ENCODE measurements around the gene HOXB8.

Gene HOXB8

DNA sequence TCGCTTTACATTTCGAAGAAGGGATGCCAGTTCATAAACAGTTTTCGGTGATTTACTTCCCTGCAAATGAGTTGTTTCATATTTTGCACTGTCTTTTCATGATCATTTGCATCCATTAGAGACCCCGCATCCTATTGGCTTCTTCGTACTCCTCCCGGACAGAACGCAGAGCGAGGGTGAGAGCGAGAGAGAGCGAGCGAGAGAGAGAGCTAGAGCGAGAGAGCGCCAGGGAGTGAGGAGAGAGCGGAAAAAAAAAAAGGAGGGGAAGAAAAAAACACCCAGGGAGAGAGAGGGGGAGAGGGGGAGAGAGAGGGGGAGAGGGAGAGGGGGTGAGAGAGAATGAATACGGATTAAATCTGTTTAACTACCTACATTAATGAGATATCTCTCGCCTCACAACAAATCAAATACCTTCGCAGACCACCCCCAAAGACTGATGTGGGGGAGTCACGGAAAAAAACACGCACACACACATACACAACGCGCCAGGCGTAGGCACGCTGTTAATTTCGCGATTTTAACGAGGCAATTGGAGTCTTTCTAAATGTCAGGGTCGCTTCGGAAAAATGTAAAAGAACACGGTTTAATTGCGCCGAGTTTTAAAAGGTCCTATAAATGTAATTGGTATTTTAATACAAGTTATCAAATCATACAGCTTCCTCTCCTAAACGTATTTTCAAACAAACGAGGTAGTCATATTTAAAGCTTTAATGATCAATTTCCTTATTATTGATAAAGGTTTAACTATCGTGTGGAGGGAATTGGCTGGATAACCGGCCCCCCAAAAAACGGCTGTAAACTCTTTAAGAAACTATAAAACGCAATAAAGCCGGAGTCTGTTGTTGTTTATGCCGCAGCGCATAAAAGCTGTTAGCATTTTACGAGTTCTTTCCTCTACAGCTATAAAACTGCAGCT lies at the start of gene HOXB8:
HOXB8 (minus strand) TSS at position 246 of the 916 bp plus-strand sequence. CDS start 588 bp downstream, outside the sequence.
- DNase-seq (ENCODE audit: low spot score): no peak

- DNase-seq (ENCODE audit: low spot score): no peak
Measured at GRCh38 chr17:48663134-48663924, 48.2 kb upstream of the HOXB8 start.

- no peak for DNase-seq (ENCODE audit: low spot score)
Measured at GRCh38 chr17:48655913-48656312, 40.8 kb upstream of the HOXB8 start.

DNA sequence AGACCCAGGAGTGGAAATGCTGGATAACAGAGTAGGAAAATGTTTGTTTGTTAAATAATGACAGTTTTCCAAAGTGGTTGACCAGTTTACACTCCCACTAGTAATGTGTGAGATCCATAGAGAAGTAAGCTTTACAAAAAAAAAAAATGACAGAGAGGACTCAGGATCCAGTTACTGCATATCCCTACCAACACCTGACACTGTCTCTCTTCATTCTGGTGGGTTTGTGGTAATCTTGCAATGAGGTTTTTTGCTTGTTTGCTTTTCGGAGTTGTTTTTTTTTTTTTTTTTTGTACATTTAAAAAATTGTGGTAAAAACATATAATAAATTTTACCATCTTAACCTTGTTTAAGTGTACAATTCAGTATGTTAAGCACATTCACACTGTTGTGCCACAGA lies 34.6 kb upstream of the HOXB8 start:
- DNase-seq (ENCODE audit: low spot score): no peak

DNA sequence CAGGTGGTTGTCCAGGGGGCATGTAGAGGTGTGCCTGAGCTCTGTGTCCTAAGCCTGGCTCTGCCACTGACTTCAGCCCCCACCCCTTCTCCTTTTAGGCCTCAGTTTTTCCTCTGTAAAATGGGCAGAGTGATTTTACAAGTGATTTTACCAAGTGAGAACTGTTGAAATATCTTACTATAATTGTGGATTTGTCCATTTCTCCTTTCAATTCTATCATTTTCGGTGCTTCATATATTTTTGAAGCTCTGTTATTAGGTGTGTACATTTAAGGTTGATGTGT lies 32.8 kb upstream of the HOXB8 start:
- no peak for DNase-seq (ENCODE audit: low spot score)

- no peak for DNase-seq (ENCODE audit: low spot score)
Measured at GRCh38 chr17:48647103-48647962, 32.2 kb upstream of the HOXB8 start.

- DNase-seq (ENCODE audit: low spot score): peak; percentile 39
Measured at GRCh38 chr17:48646183-48647102, 31.4 kb upstream of the HOXB8 start.

- DNase-seq (ENCODE audit: low spot score): no peak
Measured at GRCh38 chr17:48645639-48646182, 30.6 kb upstream of the HOXB8 start.

GRCh38 chr17:48644910-48645557 lies 29.9 kb upstream of the HOXB8 start:
- DNase-seq (ENCODE audit: low spot score): no peak

- DNase-seq (ENCODE audit: low spot score): no peak
Measured at GRCh38 chr17:48644159-48644558, 29.1 kb upstream of the HOXB8 start.

GRCh38 chr17:48643697-48644012 lies 28.6 kb upstream of the HOXB8 start:
- no peak for DNase-seq (ENCODE audit: low spot score)

GRCh38 chr17:48642843-48643696 lies 28.0 kb upstream of the HOXB8 start:
- no peak for DNase-seq (ENCODE audit: low spot score)

DNA sequence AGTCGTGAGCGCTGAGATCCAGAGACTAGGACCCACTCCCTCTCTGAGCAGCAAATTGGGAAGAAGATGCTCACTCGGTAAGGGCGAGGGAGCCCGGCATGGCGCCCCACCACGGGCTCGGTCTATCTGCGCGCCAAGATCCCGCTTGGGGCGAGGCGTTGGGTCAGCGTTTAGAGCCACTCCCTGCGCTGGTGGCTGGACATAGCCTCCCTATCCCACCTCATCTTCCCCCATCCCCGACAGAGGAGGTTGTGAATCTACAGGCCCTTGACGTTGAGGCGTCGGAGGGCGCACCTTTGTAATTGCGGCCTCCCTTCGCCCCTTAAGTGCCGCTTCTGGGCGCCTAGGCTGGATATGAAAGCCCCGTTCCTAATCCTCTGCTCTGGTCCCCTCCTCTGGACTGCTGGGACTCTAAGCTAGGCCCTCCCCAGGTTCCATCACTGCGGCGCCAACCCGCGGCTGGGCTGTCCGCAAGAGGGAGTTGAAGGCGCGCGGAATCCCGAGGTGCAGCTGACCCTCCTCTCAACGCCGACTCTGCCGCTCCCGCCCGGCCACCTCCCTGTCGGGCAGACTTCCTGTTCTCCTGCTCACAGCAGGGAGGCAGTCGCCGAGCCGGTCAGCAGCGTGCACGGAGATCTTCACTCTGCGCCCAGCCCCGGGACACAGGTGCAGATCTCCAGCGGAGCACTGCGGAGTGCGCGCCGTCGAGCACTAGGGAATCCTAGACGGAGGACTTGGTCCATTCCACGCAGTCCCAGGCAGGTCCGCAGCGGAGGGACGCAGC lies 27.2 kb upstream of the HOXB8 start:
- DNase-seq (ENCODE audit: low spot score): no peak

GRCh38 chr17:48641541-48642058 lies 26.5 kb upstream of the HOXB8 start:
- DNase-seq (ENCODE audit: low spot score): no peak

DNA sequence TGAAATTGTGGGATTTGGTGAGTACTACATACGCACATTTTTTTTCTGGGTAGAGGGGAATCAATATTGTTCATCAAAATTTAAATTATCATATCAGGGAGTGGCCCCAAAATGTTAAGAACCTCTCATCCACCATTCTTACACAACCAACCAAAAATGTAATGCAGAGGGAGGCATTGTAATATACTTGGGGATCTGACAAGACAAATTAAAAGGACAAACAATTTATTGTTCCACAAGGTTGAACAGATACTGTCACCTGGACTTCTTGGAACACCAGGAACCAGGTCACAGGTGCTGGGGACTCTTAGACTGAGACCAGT lies 25.7 kb upstream of the HOXB8 start:
- no peak for DNase-seq (ENCODE audit: low spot score)

DNA sequence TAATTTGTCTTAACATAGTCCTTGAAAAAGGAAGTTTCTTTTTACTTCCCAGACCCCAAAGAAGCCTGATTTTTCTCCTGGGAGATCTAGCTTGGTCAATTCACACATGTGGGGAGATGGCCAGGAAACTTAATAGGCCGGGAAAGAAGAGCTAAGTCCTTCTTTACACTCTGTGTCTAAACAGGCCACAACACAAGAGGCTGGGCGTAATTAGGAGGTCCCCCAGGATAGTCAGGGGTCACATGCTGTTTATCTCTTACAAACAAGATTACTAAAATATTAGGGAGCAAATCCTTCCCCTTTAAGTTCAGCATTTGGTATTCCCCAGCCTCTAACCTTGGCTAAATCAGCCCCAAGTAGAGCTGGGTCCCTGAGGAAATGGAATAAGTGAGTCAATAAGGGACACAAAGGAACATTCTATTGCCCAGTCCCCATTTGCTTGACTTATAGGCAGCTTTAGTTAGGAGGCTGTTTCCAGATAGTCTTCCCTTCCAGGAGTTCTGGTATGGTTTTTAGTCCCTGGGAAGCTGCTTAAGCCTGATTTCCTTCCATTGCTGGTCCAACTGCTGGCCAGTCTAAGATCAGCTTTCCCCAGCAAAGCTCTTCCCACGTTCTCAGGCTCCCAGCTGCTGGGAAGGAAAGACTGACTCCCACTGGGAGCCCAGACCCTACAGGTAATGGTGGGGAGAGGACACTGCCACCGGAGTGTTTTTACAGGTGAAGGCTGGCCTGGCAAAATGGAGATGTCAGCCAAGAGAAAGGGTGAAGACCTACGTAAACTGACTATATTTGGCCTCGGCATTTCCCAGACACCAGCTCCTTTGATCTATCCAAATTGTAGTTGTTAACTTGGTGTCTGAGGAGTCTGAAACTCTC lies 25.1 kb upstream of the HOXB8 start:
- DNase-seq (ENCODE audit: low spot score): no peak

- no peak for DNase-seq (ENCODE audit: low spot score)
Measured at GRCh38 chr17:48639136-48639535, 24.0 kb upstream of the HOXB8 start.

All from CD4-positive, alpha-beta T cell treated with Interleukin-15 for 4 hours (primary cell).